H9 (cell line): Measurements from ENCODE around the gene PLCG1. TPM values are rescaled to one million over a fixed set of nuclear protein-coding genes. Genes with fewer than 3 reads are reported as not detected.

Experiments used
- DNase-seq: peaks from one replicate; pipeline ENCODE4 v3.0.0-alpha.2; 2017
- H2AFZ ChIP-seq: one replicate; pipeline ENCODE4 v1.6.1; 2013; ENCODE audit warnings: mild to moderate bottlenecking, low read length, control low read depth, moderate library complexity
- H2AK5ac ChIP-seq: 2 replicates; pipeline ENCODE4 v1.6.1; 2013; ENCODE audit warnings: low read length, control low read depth, mixed read lengths; ENCODE audit not compliant: insufficient read length
- H2BK120ac ChIP-seq: one replicate; pipeline ENCODE4 v1.6.1; 2013; ENCODE audit warnings: low read depth, mild to moderate bottlenecking, low read length, control low read depth, inconsistent platforms; ENCODE audit not compliant: poor library complexity, severe bottlenecking
- H2BK12ac ChIP-seq: 2 replicates; pipeline ENCODE4 v1.6.1; 2013; ENCODE audit warnings: low read length, control low read depth, mixed read lengths, low read depth; ENCODE audit not compliant: insufficient read length
- H2BK15ac ChIP-seq: 2 replicates; pipeline ENCODE4 v1.6.1; 2013; ENCODE audit warnings: low read depth, low read length, control low read depth
- H2BK20ac ChIP-seq: one replicate; pipeline ENCODE4 v1.6.1; 2013; ENCODE audit warnings: low read depth, mild to moderate bottlenecking, low read length, control low read depth, inconsistent platforms; ENCODE audit not compliant: poor library complexity, severe bottlenecking
- H2BK5ac ChIP-seq: 2 replicates; pipeline ENCODE4 v1.6.1; 2013; ENCODE audit warnings: low read length, control low read depth, mixed read lengths; ENCODE audit not compliant: insufficient read length
- H3K14ac ChIP-seq: 2 replicates; pipeline ENCODE4 v1.6.1; 2013; ENCODE audit warnings: low read length, control low read depth; ENCODE audit not compliant: insufficient read depth
- H3K18ac ChIP-seq: 2 replicates; pipeline ENCODE4 v1.6.1; 2013; ENCODE audit warnings: low read depth, mild to moderate bottlenecking, mixed read lengths, low read length, control low read depth; ENCODE audit not compliant: insufficient read length
- H3K23ac ChIP-seq: 2 replicates; pipeline ENCODE4 v1.6.1; 2013; ENCODE audit warnings: low read length, control low read depth, mixed read lengths, low read depth; ENCODE audit not compliant: insufficient read length
- H3K23me2 ChIP-seq: 2 replicates; pipeline ENCODE4 v1.6.1; 2013; ENCODE audit warnings: low read depth, mild to moderate bottlenecking, mixed read lengths, low read length, control low read depth; ENCODE audit not compliant: insufficient read length, poor library complexity, severe bottlenecking
- H3K27ac ChIP-seq: 2 replicates; pipeline ENCODE4 v1.5.1; 2013; ENCODE audit warnings: low read length, control low read depth, mixed read lengths, low read depth; ENCODE audit not compliant: insufficient read length
- H3K27me3 ChIP-seq: 2 replicates; pipeline ENCODE4 v1.6.1; 2013; ENCODE audit warnings: low read length, control low read depth, inconsistent platforms; ENCODE audit not compliant: insufficient read depth
- H3K4ac ChIP-seq: 2 replicates; pipeline ENCODE4 v1.6.1; 2013; ENCODE audit warnings: low read depth, mild to moderate bottlenecking, control low read depth, inconsistent platforms, low read length, moderate library complexity
- H3K4me1 ChIP-seq: 2 replicates; pipeline ENCODE4 v1.6.1; 2013; ENCODE audit warnings: low read length, control low read depth, inconsistent platforms; ENCODE audit not compliant: insufficient read depth
- H3K4me2 ChIP-seq: 2 replicates; pipeline ENCODE4 v1.6.1; 2013; ENCODE audit warnings: low read length, control low read depth, mixed read lengths; ENCODE audit not compliant: insufficient read length, insufficient read depth
- H3K56ac ChIP-seq: 2 replicates; pipeline ENCODE4 v1.6.1; 2013; ENCODE audit warnings: low read depth, mild to moderate bottlenecking, mixed read lengths, low read length, control low read depth; ENCODE audit not compliant: insufficient read length
- H3K79me1 ChIP-seq: 2 replicates; pipeline ENCODE4 v1.6.1; 2013; ENCODE audit warnings: low read depth, mild to moderate bottlenecking, moderate library complexity, low read length, control low read depth, inconsistent platforms; ENCODE audit not compliant: insufficient read depth, poor library complexity, severe bottlenecking
- H3K79me2 ChIP-seq: 2 replicates; pipeline ENCODE4 v1.6.1; 2013; ENCODE audit warnings: low read length, control low read depth, inconsistent platforms; ENCODE audit not compliant: insufficient read depth
- H3K9ac ChIP-seq: 2 replicates; pipeline ENCODE4 v1.6.1; 2013; ENCODE audit warnings: low read length, control low read depth, mixed read lengths; ENCODE audit not compliant: insufficient read length; ENCODE audit errors: extremely low read depth
- H3K9me3 ChIP-seq: one replicate; pipeline ENCODE4 v1.6.1; 2013; ENCODE audit warnings: low read depth, low read length, inconsistent platforms; ENCODE audit not compliant: control insufficient read depth
- H3T11ph ChIP-seq: one replicate; pipeline ENCODE4 v1.6.1; 2013; ENCODE audit warnings: mild to moderate bottlenecking, low read length, control low read depth, inconsistent platforms
- H4K20me1 ChIP-seq: one replicate; pipeline ENCODE4 v1.6.1; 2013; ENCODE audit not compliant: control insufficient read depth, insufficient read length, insufficient read depth
- H4K5ac ChIP-seq: 2 replicates; pipeline ENCODE4 v1.6.1; 2013; ENCODE audit warnings: low read depth, mild to moderate bottlenecking, mixed read lengths, low read length, control low read depth; ENCODE audit not compliant: insufficient read length
- H4K8ac ChIP-seq: replicated peaks from 2 replicates; pipeline ENCODE4 v1.6.1; 2013; ENCODE audit warnings: low read length, control low read depth, mixed read lengths, low read depth; ENCODE audit not compliant: insufficient read length
- H4K91ac ChIP-seq: 2 replicates; pipeline ENCODE4 v1.6.1; 2013; ENCODE audit warnings: low read depth, mild to moderate bottlenecking, moderate library complexity, mixed read lengths, low read length, control low read depth; ENCODE audit not compliant: insufficient read length
- H3K27ac Mint-ChIP-seq, 3 experiments: 2 replicates in 2 of 3; 3 replicates in 1 of 3; pipeline ENCODE4 v1.8.0; 2020 to 2021; ENCODE audit warnings: mixed read lengths in 3 of 3, mild to moderate bottlenecking in 1 of 3, moderate library complexity in 1 of 3
- H3K27me3 Mint-ChIP-seq: 2 replicates; pipeline ENCODE4 v1.8.0; 2021; ENCODE audit warnings: low read depth, mild to moderate bottlenecking, moderate library complexity, mixed read lengths
- H3K36me3 Mint-ChIP-seq, 3 experiments: 2 replicates in 2 of 3; 3 replicates in 1 of 3; pipeline ENCODE4 v1.8.0; 2020 to 2021; ENCODE audit warnings: low read depth in 3 of 3, mixed read lengths in 3 of 3; ENCODE audit not compliant: insufficient read depth in 1 of 3
- H3K4me1 Mint-ChIP-seq, 2 experiments: 2 replicates each; pipeline ENCODE4 v1.8.0; 2020; ENCODE audit warnings: mixed read lengths in 2 of 2
- H3K4me3 Mint-ChIP-seq, 2 experiments: 2 replicates in 1 of 2; 3 replicates in 1 of 2; pipeline ENCODE4 v1.8.0; 2020 to 2021; ENCODE audit warnings: mild to moderate bottlenecking in 2 of 2, mixed read lengths in 2 of 2, moderate library complexity in 1 of 2
- H3K9me3 Mint-ChIP-seq, 2 experiments: 2 replicates in 1 of 2; 3 replicates in 1 of 2; pipeline ENCODE4 v1.8.0; 2020; ENCODE audit warnings: mild to moderate bottlenecking in 2 of 2, mixed read lengths in 2 of 2, moderate library complexity in 1 of 2
- CTCF ChIP-seq: fragments of 200-600 bp; sonication (generic); conservative IDR thresholded peaks from 3 replicates; pipeline ENCODE4 v1.8.0; 2021; ENCODE audit warnings: antibody characterized with exemption, mild to moderate bottlenecking
- WGBS: extraction: QIAGEN DNeasy Blood & Tissue Kit; methylation state at CpG from one replicate; pipeline ENCODE4 v1.1.7; 2013; ENCODE audit warnings: missing lambda C conversion rate, low lambda C conversion rate, mixed read lengths; ENCODE audit not compliant: insufficient read length; ENCODE audit errors: extremely low coverage; 5-methylcytosine and 5-hydroxymethylcytosine counted together
- total RNA-seq: library from RNA; stranded (reverse); gene quantifications from 2 replicates; pipeline ENCODE4 v1.2.1, GENCODE V29; 2021

Gene PLCG1
- total RNA-seq, 1 experiment from 2014 or later = 171 TPM

GRCh38 chr20:41145317-41145716, 8.0 kb downstream of the PLCG1 start:
- no peak overlapping the region for H2AFZ ChIP-seq
- no peak overlapping the region for H2AK5ac ChIP-seq
- no CpG with 5 or more reads among the region's 2 CpGs for WGBS
- Mint-ChIP-seq H3K4me1 (peaks cover 40 to 68% of the 10 kb centered on the region in 2 experiments), H3K36me3 (peaks cover 4 to 24% (median 11%) of the 10 kb centered on the region in 3 experiments), H3K9me3 (no peaks in the 10 kb centered on the region), H3K27me3 (no peaks in the 10 kb centered on the region), H3K27ac (no peak overlapping the region), H3K4me3 (no peak overlapping the region)
- H2BK5ac ChIP-seq = no peak overlapping the region
- H4K5ac ChIP-seq = no peak overlapping the region
- H3K56ac ChIP-seq = no peak overlapping the region
- peaks cover 4% of the 10 kb centered on the region for H3K79me1 ChIP-seq
- H3K4me2 ChIP-seq = no peak overlapping the region
- H3K23ac ChIP-seq = no peak overlapping the region
- H3K4me1 ChIP-seq = peaks cover 7% of the 10 kb centered on the region; the same call in 1 of the 2 replicates
- no peak overlapping the region for H2BK120ac ChIP-seq
- H2BK15ac ChIP-seq = no peak overlapping the region
- no peaks in the 10 kb centered on the region for H3K27me3 ChIP-seq
- TF ChIP-seq CTCF = no peak
- no peak overlapping the region for H3K4ac ChIP-seq
- H4K8ac ChIP-seq = no peak overlapping the region
- no peak for DNase-seq
- no peaks in the 10 kb centered on the region for H3K9me3 ChIP-seq
- no peak overlapping the region for H4K91ac ChIP-seq
- H3K23me2 ChIP-seq = no peaks in the 10 kb centered on the region
- H3K27ac ChIP-seq = no peak overlapping the region
- H3T11ph ChIP-seq = no peak overlapping the region
- H3K9ac ChIP-seq = no peak overlapping the region
- no peak overlapping the region for H2BK12ac ChIP-seq
- H2BK20ac ChIP-seq = no peak overlapping the region
- H3K18ac ChIP-seq = no peak overlapping the region
- H3K14ac ChIP-seq = no peak overlapping the region; the same call in 1 of the 2 replicates
- peaks cover 91% of the 10 kb centered on the region for H3K79me2 ChIP-seq
- H4K20me1 ChIP-seq = no peaks in the 10 kb centered on the region
